NT2/D1 (cell line): ENCODE measurements around the gene CES2.

ENCODE experiments used
- SUZ12 ChIP-seq: IDR thresholded peaks from 2 replicates; pipeline ENCODE4 v1.6.1; 2011; ENCODE audit not compliant: insufficient read length, insufficient read depth; ENCODE audit errors: extremely low read depth
- YY1 ChIP-seq: IDR thresholded peaks from 2 replicates; pipeline ENCODE4 v1.6.1; 2011; ENCODE audit not compliant: insufficient read length, insufficient read depth
- ZNF274 ChIP-seq: IDR thresholded peaks from 2 replicates; pipeline ENCODE4 v1.6.1; 2011; ENCODE audit warnings: mild to moderate bottlenecking, low read depth, low read length

DNA sequence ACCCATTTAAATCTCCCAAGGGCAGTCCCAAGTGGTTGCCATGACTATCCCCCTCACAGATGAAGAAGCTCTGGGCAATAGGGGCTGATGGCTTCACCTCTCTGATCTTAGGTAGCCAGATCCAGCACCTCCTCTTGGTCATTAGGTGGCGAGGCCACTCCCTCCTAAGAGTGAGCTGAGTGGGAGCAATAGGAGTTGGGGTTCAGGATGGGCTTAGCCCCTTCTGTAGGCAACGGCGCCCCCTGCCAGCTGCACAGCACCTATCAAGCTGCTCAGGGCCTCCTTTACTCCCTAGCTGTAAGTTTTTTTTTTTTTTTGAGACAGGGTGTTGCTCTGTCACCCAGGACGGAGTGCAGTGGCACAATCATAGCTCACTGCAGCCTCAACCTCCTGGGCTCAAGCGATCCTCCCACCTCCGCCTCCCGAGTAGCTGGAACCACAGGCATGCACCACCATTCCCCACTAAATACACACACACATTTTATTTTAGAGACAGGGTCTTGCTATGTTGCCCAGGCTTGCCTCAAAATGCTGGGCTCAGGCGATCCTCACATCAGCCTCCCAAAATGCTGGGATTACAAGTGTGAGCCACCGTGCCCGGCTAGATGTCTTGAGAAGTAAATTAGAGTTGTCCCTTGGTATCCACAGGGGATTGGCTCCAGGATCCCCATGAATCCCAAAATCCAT, 6.5 kb upstream of the CES2 start:
- TF ChIP-seq YY1 (no peak), ZNF274 (no peak), SUZ12 (no peak)
